HG02970 (cell line): Measurements from ENCODE around the gene BCL2L2.
A peak's percentile ranks its signal among the peaks of the same experiment; 100 is the strongest.
"Not testable (repeated sequence)": the region's sequence is repeated elsewhere in the genome, so short reads cannot be mapped to it uniquely, and the experiment has no call there.

Experiments used
- ATAC-seq: cut with Tn5 transposase; IDR thresholded peaks from one replicate; pipeline ENCODE4 v1.9.1; 2021; ENCODE audit warnings: mild to moderate bottlenecking, moderate library complexity, moderate number of reproducible peaks; ENCODE audit not compliant: unreplicated experiment, low FRiP score

Gene BCL2L2, protein sequence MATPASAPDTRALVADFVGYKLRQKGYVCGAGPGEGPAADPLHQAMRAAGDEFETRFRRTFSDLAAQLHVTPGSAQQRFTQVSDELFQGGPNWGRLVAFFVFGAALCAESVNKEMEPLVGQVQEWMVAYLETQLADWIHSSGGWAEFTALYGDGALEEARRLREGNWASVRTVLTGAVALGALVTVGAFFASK

GRCh38 chr14:23306412-23307145 is at the start of gene BCL2L2:
BCL2L2 (plus strand) TSS chr14:23306833; CDS start chr14:23307768, 935 bp downstream.
- no peak for ATAC-seq

DNA sequence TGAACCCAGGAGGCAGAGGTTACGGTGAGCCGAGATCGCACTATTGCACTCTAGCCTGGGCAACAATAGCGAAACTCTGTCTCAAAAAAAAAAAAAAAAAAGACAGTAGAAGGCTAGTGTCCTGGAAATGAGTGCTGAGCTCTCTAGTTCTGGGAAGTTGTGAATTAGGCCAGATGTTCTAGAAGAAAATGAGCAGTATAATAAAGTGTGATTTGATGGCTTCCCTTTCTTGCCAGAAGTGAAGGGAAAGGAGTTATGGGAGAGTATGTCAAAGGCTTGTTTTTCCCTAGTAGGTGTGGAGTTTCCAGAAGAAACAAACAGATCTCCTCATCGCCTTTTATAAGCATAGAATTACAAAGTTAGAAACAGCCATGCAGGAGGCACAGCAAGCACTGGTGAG is 48.4 kb upstream of the BCL2L2 start:
- no peak for ATAC-seq

DNA sequence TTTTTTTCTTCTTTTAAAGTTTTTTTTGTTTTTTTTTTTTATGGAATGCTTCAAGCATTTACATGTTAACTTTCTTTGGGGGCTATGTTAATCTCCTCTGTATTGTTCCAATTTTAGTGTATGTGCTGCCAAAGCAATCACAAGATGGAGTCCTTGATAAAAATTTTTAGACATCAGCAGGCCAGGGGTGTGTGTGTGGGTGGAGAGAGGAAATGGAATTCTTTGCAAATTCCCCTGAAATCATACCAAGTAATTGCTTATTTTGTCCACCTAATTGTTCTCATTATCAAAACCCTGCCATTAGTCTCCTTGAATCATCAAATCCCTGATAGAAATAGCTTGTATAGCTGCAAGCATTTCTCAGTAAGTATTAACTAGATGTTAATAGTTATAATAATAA is 47.2 kb upstream of the BCL2L2 start:
- ATAC-seq = no peak

DNA sequence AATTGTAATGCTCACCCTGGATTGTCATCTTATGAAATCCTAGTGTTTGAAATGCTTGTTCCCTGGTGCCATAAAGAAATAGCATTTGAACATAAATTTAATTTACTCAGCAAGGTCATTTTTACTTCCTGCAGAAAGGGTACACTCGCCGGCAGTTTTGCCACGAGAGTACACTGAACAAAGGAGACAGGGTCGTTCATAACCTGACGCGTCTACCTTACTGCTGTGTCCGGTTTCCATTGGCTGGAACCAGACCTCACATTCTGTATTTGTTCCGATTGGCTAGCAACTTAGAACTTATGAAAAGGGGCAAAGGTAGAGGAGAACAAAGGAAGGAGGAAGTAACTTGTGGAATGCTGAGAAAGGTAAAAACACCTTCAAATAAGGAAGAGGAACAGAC is 45.8 kb upstream of the BCL2L2 start:
- ATAC-seq = not testable (repeated sequence)

DNA sequence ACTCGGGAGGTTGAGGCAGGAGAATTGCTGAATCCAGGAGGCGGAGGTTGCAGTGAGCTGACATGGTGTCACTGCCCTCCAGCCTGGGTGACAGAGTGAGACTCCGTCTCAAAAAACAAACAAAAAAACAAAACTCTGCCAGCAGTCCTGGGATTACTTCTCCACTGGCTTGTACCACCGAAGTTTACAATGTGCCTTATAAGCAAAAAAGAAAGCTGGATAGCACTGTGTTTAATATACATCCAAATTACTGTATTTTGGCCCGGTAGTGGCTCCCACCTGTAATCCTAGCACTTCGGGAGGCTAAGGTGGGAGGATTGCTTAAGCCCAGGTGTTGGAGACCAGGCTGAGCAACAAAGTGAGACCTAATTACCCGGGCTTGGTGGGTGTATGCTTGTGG is 37.4 kb upstream of the BCL2L2 start:
- no peak for ATAC-seq

DNA sequence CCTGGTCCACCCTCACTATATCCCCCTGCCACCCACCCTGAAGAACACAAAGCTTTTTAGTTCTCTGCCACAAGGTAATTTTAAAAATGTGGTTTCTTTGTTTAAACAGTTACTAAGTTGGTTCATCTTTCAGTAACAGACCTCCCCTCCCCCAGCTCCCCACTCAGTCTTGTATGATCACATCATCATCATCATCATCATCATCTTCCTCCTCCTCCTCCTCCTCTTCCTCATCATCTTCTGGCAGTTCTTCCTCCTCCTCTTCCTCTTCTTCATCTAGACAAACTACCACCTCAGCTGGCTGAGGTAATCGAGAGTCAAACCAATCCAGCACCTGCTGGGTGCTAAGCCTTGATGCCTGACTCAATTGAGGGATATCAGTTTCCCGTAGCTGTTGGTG is 31.2 kb upstream of the BCL2L2 start:
- no peak for ATAC-seq

DNA sequence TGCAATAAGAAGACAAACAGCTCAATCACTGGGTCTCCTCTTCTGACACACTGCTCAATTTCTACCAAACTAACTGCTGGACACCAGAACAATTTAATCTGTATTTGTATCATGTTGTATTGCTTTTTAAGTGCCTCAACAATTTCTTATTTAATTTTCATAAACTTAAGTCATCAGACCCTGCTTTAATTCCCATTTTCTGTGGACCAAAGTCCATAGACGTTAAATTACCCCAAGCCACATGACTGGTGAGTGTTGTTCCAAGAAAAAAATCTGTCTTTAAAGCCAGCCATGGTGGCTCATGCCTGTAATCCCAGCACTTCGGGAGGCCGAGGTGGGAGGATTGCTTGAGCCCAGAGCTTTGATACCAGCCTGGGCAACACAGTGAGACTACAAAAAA is 29.4 kb upstream of the BCL2L2 start:
- ATAC-seq = no peak

- not testable (repeated sequence) for ATAC-seq
These were observed 28.7 kb upstream of the BCL2L2 start for GRCh38 chr14:23277928-23278327.

DNA sequence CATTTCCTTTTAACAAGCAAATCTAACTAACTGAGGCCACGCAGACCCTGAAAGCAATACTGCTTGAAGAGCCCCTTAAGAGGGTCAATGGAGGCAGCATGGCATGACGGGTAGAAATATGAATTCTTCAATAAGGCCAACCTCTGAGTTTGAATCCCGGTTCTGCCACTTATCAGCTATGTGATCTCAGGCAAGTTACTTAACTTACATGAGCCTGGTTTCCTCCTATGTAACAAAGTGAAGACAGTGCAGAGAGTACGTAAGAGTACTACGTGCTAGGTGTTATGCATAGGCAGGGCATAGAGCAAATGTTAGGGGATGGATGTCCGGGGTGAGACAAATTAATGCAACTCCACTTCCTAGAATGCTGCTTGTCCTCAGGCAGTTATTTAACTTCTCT is 25.4 kb upstream of the BCL2L2 start:
- no peak for ATAC-seq

- no peak for ATAC-seq
These were observed 21.7 kb upstream of the BCL2L2 start for GRCh38 chr14:23284654-23285529.

DNA sequence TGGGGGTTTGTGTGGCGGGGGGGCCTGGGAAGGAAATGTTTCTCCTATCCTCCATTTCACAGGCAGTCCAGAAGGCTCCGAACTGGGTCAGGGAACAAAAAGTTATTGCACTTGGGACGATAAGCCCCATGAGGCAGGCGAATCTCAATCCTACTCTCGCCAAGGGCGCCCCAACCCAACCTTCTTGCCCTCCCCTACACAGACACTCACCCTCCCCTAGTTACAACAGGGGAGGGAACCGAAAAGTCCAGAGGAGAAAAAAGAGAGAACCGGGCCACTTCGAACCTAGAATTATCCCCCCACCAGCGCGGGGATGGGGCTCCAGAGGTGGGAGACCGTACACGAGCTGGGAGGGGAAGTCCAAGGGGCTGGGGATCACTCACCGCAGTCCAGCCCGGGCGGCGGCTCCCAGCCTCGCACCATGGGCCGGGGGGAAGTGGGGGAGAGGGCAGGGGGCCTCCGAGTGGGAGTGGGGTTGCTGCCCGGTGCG is 21.1 kb upstream of the BCL2L2 start:
- no peak for ATAC-seq

DNA sequence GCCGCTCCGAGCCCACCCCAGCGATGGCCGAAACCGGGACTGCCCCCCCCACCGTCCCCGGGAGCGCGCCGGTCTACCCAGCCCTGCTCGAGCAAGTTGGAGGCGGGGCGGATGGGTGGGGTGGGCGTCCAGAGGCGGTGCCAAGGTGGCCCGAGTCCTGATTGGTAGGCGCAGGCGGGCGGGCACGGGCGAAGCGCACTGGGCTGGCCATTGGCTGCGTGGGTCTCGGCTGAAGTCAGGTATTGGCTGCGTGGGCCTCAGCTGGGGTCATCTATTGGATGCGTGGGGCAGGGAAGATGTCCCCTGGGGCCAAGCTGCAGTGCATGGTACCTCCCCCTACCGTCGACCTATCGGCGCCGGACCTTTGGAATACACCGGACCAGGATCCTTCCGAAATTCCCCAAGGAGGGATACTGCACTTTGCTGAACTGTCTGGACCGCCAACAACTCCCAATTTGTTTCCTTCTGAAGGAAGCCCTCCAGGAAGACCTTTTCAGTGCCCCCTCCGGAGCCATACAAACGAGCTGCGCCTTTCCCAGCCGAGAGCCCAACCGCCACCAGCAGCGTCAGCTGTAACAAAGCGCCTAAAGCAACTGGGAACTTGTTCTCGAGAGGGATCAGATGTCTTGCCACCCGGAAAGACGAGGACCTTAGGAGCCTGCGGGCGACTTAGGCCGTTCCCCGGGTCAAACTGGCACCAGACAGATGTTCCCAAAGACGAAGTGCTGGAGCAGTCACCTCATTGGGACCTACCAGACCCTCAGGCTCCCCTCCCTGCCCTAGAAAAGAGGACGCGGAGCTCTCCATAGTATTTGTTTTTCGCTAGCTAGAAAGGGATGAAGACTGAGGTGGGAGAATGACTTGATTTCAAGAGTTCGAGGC is 20.4 kb upstream of the BCL2L2 start, which contains the start of gene HOMEZ:
TSS of gene HOMEZ (minus strand) at position 113 of the 882 bp plus-strand sequence. CDS start 180 bp downstream, outside the sequence.
- ATAC-seq = peak; percentile 97

DNA sequence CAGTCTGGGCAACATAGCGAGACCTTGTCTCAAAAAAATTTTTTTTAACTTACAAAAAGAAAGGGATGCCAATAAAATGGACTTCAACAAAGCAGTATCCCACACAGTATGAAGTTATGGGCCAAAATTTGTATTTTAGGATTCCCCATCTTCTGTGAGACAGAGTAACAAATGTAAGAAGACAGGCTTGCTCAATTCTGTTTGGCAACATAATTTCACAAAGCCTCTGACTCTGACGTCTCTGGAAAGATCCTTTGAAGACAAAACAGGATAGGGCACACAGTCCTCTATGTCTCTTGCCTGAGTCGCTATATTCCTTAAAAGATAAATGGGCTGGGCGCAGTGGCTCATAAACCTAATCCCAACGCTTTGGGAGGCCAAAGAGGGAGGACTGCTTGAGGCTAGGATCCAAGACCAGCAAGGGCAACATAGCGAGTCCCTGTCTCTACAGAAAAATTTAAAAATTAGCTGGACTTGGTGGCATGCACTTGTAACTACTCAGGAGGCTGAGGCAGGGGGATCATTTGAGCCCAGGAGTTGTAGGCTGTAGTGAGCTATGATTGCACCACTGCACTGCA is 19.6 kb upstream of the BCL2L2 start:
- no peak for ATAC-seq

GRCh38 chr14:23294734-23295561 is 11.7 kb upstream of the BCL2L2 start:
- ATAC-seq = no peak

DNA sequence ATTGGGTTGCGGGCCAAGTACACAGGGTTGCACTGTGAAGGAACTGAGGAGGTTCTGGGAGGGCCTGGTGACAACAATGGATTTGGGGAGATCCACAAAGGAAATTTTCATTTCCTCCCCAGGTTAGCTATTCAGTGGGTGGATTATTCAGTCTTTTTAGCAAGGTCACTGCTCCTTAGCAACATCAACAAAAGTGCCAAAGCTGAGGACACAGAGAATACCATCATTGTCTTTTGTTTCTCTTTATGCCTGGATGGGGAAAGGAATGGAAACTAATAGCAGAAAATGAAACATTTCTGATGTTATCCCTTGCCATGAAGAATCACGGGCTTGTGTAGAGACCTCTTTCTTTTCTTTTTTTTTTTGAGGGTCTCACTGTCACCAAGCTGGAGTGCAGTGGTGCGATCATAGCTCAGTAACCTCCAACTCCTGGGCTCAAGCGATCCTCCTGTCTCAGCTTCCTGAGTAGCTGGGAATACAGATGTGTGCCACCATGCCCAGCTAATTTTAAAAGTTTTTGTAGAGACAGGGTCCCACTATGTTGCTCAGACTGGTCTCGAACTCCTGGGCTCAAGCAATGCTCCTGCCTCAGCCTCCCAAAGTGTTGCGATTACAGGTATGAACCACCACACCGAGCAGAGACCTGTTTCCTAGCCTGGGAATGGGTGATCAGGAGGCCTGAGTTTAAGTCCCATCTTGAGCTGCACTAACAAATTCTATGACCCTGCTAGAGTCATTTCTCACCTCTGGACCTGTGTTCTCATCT is 10.4 kb upstream of the BCL2L2 start:
- ATAC-seq = no peak

- no peak for ATAC-seq
These were observed 9.5 kb upstream of the BCL2L2 start for GRCh38 chr14:23297096-23297495.

DNA sequence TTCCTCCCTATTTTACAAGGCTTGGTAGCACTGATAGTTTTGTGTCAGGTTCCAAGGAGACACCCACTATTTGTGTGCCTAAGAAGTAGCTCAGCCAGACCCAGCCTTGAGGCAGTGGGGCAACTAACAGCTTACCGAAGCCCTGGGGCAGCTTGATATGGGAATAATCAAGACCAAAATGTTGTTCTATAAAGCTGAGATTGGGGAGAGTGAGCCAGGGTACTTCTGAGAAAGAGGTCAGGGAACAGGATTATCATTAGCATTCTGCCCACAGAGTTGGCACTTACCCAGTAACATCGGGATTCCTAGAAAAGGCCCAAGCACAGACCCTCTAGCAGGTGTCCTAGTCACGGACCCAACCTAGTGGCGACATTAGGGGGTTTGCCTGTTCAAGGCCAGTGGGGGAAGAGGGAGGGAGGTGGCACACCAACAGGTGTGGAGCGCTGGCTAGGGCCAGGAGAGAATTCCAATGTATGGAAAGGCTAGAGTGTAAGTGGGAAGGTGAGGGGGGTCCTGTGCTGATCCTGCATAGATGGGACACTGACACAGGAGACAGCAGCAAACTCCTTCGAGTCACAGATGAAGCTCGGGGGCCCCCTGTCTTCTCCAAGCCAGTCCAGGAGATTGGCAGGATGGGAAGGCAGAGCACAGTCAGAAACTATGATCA is 8.9 kb upstream of the BCL2L2 start:
- ATAC-seq = no peak
